HG03565 (cell line): ENCODE measurements around the gene TJP2.

Experiments used
- ATAC-seq: cut with Tn5 transposase; IDR thresholded peaks from one replicate; pipeline ENCODE4 v1.9.1; 2021; ENCODE audit warnings: mild to moderate bottlenecking, moderate library complexity; ENCODE audit not compliant: unreplicated experiment

TJP2 gene

GRCh38 chr9:69190086-69190862, 16.2 kb downstream of the TJP2 start:
- peak; percentile 68 for ATAC-seq

- no peak for ATAC-seq
These were observed 16.7 kb downstream of the TJP2 start for GRCh38 chr9:69190863-69191181.

- ATAC-seq = no peak
These were observed 17.2 kb downstream of the TJP2 start for GRCh38 chr9:69191231-69191630.

- no peak for ATAC-seq
These were observed 18.1 kb downstream of the TJP2 start for GRCh38 chr9:69192214-69192613.

- no peak for ATAC-seq
These were observed 19.6 kb downstream of the TJP2 start for GRCh38 chr9:69193685-69194032.

- no peak for ATAC-seq
These were observed 20.8 kb downstream of the TJP2 start for GRCh38 chr9:69194702-69195418.

- no peak for ATAC-seq
These were observed 21.6 kb downstream of the TJP2 start for GRCh38 chr9:69195668-69196067.

GRCh38 chr9:69197687-69198086, 23.6 kb downstream of the TJP2 start:
- ATAC-seq = no peak

- ATAC-seq = no peak
These were observed 24.6 kb downstream of the TJP2 start for GRCh38 chr9:69198521-69199220.

GRCh38 chr9:69199769-69200470, 25.8 kb downstream of the TJP2 start:
- ATAC-seq = no peak

GRCh38 chr9:69202556-69202955, 28.5 kb downstream of the TJP2 start:
- ATAC-seq = no peak

GRCh38 chr9:69204326-69204725, 30.2 kb downstream of the TJP2 start:
- ATAC-seq = no peak

- ATAC-seq = no peak
These were observed 30.8 kb downstream of the TJP2 start for GRCh38 chr9:69204849-69205248.

GRCh38 chr9:69206047-69206446, 32.0 kb downstream of the TJP2 start:
- ATAC-seq = no peak

- no peak for ATAC-seq
These were observed 33.4 kb downstream of the TJP2 start for GRCh38 chr9:69207503-69207902.

- ATAC-seq = no peak
These were observed 37.5 kb downstream of the TJP2 start for GRCh38 chr9:69211424-69212036.

- no peak for ATAC-seq
These were observed 39.6 kb downstream of the TJP2 start for GRCh38 chr9:69213647-69214046.

- no peak for ATAC-seq
These were observed 40.9 kb downstream of the TJP2 start for GRCh38 chr9:69214939-69215338.

GRCh38 chr9:69215774-69216485, 41.9 kb downstream of the TJP2 start:
- ATAC-seq = no peak

GRCh38 chr9:69218166-69218565, 44.1 kb downstream of the TJP2 start:
- no peak for ATAC-seq
